Pancreas (tissue), 10 donors: ENCODE measurements around the gene VWA5B1. TPM values are rescaled to one million over a fixed set of nuclear protein-coding genes. Genes with fewer than 3 reads are reported as not detected.
"Not testable (repeated sequence)": the region's sequence is repeated elsewhere in the genome, so short reads cannot be mapped to it uniquely, and the experiment has no call there.

ENCODE experiments used
- ATAC-seq, 4 donors: fragments of 200-7000 bp; cut with Tn5 transposase; one replicate each; pipeline versions ENCODE4 v1.8.0 to v1.9.1; 2020; ENCODE audit warnings: mild to moderate bottlenecking in 4 of 4, moderate library complexity in 4 of 4
- DNase-seq, 6 donors: peaks; one replicate each; pipeline ENCODE4 v3.0.0-alpha.2; 2020
- FAIRE-seq: peaks from 2 replicates; lab custom pipeline; 2012; peaks lifted over from hg19 to GRCh38; lab: Jason Lieb, UNC
- H3K27ac ChIP-seq, 4 donors: fragments of 200-600 bp; sonication (generic); 1 replicate in 3 of 4; 2 replicates in 1 of 4; pipeline versions ENCODE4 v1.5.0 to v1.8.0; 2020
- H3K27me3 ChIP-seq, 4 donors: fragments of 200-600 bp; one replicate each; pipeline ENCODE4 v1.8.0; 2021
- H3K36me3 ChIP-seq, 3 donors: fragments of 200-600 bp; sonication (generic) in 1 of 3; one replicate each; pipeline versions ENCODE4 v1.5.0 to v1.8.0; 2020 to 2021
- H3K4me1 ChIP-seq, 3 donors: fragments of 200-600 bp; one replicate each; pipeline ENCODE4 v1.8.0; 2021
- H3K4me3 ChIP-seq, 4 donors: fragments of 200-600 bp; sonication (generic) in 2 of 4; one replicate each; pipeline versions ENCODE4 v1.5.0 to v1.8.0; 2020 to 2021
- H3K9me3 ChIP-seq, 4 donors: fragments of 200-600 bp; one replicate each; pipeline ENCODE4 v1.8.0; 2021
- CTCF ChIP-seq, 4 donors: fragments of 200-600 bp; sonication (generic) in 3 of 4; IDR thresholded peaks; one replicate each; pipeline versions ENCODE4 v1.5.0 to v1.8.0; 2021; ENCODE audit warnings: antibody characterized with exemption in 4 of 4
- whole genome bisulfite sequencing, 2 donors: extraction: QIAGEN DNeasy Blood & Tissue Kit; methylation state at CpG; one replicate each; pipeline ENCODE4 v1.1.7; 2013; 5-methylcytosine and 5-hydroxymethylcytosine counted together
- intact Hi-C, 3 donors: fragments of 100-400 bp; cut with DNase I; formaldehyde crosslinking; loops; one replicate each; pipeline versions ENCODE4 v1.11.1 to v1.14.2; 2022
- polyA plus RNA-seq, 2 donors: library from polyadenylated mRNA; stranded (reverse); fragments of 200-250 nt; gene quantifications; one replicate each; pipeline ENCODE4 v1.2.3, GENCODE V29; 2013
- total RNA-seq, 6 donors: library from RNA; stranded (reverse); fragmentation: NEBNext Ultra II Directional in 4 of 6; extraction: Animal tissue kit (Norgen Biotek cat#: 25700) in 4 of 6; gene quantifications; one replicate each; pipeline versions ENCODE4 v1.2.1 to v1.2.4, GENCODE V29; 2021 to 2023
- donor health status: healthy with polysubstance abuse.
- donor health status: DM: no; HTN: no; CAD: no; lungs with moderate emphysema.
- donor health status: DM: no; HTN: no; CAD: no.
- donor health status: control.
- donor health status: control.
- donor health status: Bipolar disorder and iron deficiency.
- donor health status: DM: yes; HTN: yes; CAD: no.
- donor health status: DM: no; HTN: no; CAD: no.
- donor health status: DM: no; HTN: no; CAD: no.
- donor health status: DM: yes; HTN: yes; CAD: no.

The VWA5B1 gene
- total and polyA plus RNA-seq, 8 donors = 0.16 to 0.70 (median 0.29) TPM; not detected in 1

GRCh38 chr1:20271498-20272400 is 18.9 kb upstream of the VWA5B1 start:
- no peak for DNase-seq
- ATAC-seq = no peak

GRCh38 chr1:20273716-20274115 is 17.0 kb upstream of the VWA5B1 start:
- FAIRE-seq, intact Hi-C loops: not testable (repeated sequence)

More at GRCh38 chr1:20271498-20272400, 18.9 kb upstream of the VWA5B1 start:
- Histone ChIP-seq H3K27ac (no peak overlapping the region), H3K9me3 (no peaks in the 10 kb centered on the region), H3K36me3 (no peaks in the 10 kb centered on the region), H3K4me1 (no peaks in the 10 kb centered on the region), H3K27me3 (peaks cover 0 to 2% (median 0%) of the 10 kb centered on the region in 4 donors), H3K4me3 (no peak overlapping the region)
- WGBS, 2 donors = 44 to 50% methylated on average over 11 of the region's 11 CpGs
- TF ChIP-seq CTCF (IDR thresholded peaks at IDR 0.05) = no peak
- intact Hi-C loops = no loop called here
- no peak for FAIRE-seq

GRCh38 chr1:20275319-20275925 is 15.3 kb upstream of the VWA5B1 start:
- Histone ChIP-seq H3K27ac (no peak overlapping the region), H3K27me3 (no peaks in the 10 kb centered on the region), H3K36me3 (no peaks in the 10 kb centered on the region), H3K4me1 (no peaks in the 10 kb centered on the region), H3K9me3 (no peaks in the 10 kb centered on the region), H3K4me3 (no peak overlapping the region)
- no peak for FAIRE-seq
- no peak for ATAC-seq
- no peak for DNase-seq
- TF ChIP-seq CTCF (IDR thresholded peaks at IDR 0.05) = no peak
- intact Hi-C loops = no loop called here
- WGBS, 2 donors = 34 to 50% methylated on average over 6 to 7 of the region's 7 CpGs

More at GRCh38 chr1:20273716-20274115, 17.0 kb upstream of the VWA5B1 start:
- H3K27me3 ChIP-seq, ATAC-seq, H3K4me1 ChIP-seq, H3K9me3 ChIP-seq, H3K27ac ChIP-seq, H3K4me3 ChIP-seq, H3K36me3 ChIP-seq, DNase-seq: not testable (repeated sequence)

- Histone ChIP-seq H3K27me3 (no peaks in the 10 kb centered on the region), H3K4me3 (no peak overlapping the region), H3K36me3 (no peaks in the 10 kb centered on the region), H3K9me3 (no peaks in the 10 kb centered on the region), H3K27ac (no peak overlapping the region), H3K4me1 (no peaks in the 10 kb centered on the region)
- TF ChIP-seq CTCF (IDR thresholded peaks at IDR 0.05) = no peak
- FAIRE-seq (no peak), ATAC-seq (no peak), DNase-seq (no peak)
- intact Hi-C loops = no loop called here
- 55 to 65% methylated on average over 12 of the region's 12 CpGs for WGBS, 2 donors
Observed at GRCh38 chr1:20276485-20277159, 14.1 kb upstream of the VWA5B1 start.

GRCh38 chr1:20278692-20279130 is 12.0 kb upstream of the VWA5B1 start:
- Histone ChIP-seq H3K9me3 (no peaks in the 10 kb centered on the region), H3K36me3 (no peaks in the 10 kb centered on the region), H3K4me3 (no peak overlapping the region), H3K4me1 (no peaks in the 10 kb centered on the region), H3K27ac (no peak overlapping the region), H3K27me3 (no peaks in the 10 kb centered on the region)
- DNase-seq = no peak
- FAIRE-seq = no peak
- intact Hi-C loops = no loop called here
- no peak for ATAC-seq
- TF ChIP-seq CTCF (IDR thresholded peaks at IDR 0.05) = no peak
- 43 to 65% methylated on average over 4 of the region's 4 CpGs for WGBS, 2 donors
